ENCODE measurements around the gene SPTB. TPM values are rescaled to one million over a fixed set of nuclear protein-coding genes. Genes with fewer than 3 reads are reported as not detected.
A peak's percentile ranks its signal among the peaks of the same experiment; 100 is the strongest.
"Not testable (repeated sequence)": the region's sequence is repeated elsewhere in the genome, so short reads cannot be mapped to it uniquely, and the experiment has no call there.

The SPTB gene
- total RNA-seq, 1 donor from 2014 or later = 8.9 TPM

DNA sequence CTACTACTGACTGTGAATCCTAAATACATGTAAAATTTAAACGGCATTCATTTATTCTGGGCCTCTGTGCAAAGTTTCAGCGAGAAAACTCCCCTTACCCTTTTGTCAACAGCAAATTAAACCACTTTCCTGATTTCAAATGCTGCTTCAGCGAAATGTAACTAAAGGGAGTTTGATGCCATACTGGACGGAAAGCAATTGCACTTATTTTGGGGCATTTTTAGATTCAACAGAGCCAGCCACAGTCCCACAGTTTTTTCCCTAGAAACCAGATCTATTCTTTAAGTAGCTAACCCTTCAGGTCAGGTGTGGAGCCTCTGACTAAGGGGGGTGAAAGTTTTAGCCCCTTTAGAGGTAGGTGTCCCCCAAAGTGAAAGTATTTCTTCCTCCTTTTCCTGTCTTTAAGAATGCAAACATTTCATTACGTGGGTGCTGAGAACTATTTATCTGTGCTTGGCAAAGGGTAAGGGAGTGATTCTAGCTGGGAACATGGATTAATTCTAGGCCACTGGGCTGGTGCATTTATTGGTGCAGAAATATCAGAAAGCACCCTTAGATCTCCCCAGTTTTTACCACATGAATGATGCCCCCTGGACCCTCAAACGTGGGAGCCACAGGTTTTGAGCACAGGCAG lies 72.7 kb downstream of the SPTB start:
- TF ChIP-seq, protein P1, sequence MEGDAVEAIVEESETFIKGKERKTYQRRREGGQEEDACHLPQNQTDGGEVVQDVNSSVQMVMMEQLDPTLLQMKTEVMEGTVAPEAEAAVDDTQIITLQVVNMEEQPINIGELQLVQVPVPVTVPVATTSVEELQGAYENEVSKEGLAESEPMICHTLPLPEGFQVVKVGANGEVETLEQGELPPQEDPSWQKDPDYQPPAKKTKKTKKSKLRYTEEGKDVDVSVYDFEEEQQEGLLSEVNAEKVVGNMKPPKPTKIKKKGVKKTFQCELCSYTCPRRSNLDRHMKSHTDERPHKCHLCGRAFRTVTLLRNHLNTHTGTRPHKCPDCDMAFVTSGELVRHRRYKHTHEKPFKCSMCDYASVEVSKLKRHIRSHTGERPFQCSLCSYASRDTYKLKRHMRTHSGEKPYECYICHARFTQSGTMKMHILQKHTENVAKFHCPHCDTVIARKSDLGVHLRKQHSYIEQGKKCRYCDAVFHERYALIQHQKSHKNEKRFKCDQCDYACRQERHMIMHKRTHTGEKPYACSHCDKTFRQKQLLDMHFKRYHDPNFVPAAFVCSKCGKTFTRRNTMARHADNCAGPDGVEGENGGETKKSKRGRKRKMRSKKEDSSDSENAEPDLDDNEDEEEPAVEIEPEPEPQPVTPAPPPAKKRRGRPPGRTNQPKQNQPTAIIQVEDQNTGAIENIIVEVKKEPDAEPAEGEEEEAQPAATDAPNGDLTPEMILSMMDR (IDR thresholded peaks at IDR 0.05; ENCODE audit: unreplicated experiment) = no peak
- H3K27me3 Mint-ChIP-seq (ENCODE audit: low read depth) = no peaks in the 10 kb centered on the region
- no peaks in the 10 kb centered on the region for H3K36me3 Mint-ChIP-seq
- no peak overlapping the region for H3K4me3 Mint-ChIP-seq
- peaks cover 16% of the 10 kb centered on the region for H3K4me1 Mint-ChIP-seq
- H3K9me3 Mint-ChIP-seq = no peaks in the 10 kb centered on the region
- DNase-seq (ENCODE audit: low spot score in 2 of 2, unreplicated experiment in 2 of 2) = no peak
- peak overlapping the region; percentile 49 for H3K27ac Mint-ChIP-seq

- H3K27me3 Mint-ChIP-seq (ENCODE audit: low read depth) = no peaks in the 10 kb centered on the region
- peaks cover 12% of the 10 kb centered on the region for H3K4me1 Mint-ChIP-seq
- H3K36me3 Mint-ChIP-seq = no peaks in the 10 kb centered on the region
- H3K9me3 Mint-ChIP-seq = no peaks in the 10 kb centered on the region
- DNase-seq (ENCODE audit: low spot score in 2 of 2, unreplicated experiment in 2 of 2) = no peak
- H3K4me3 Mint-ChIP-seq = no peak overlapping the region
- peak overlapping the region; percentile 71 for H3K27ac Mint-ChIP-seq
- TF ChIP-seq, protein P1 (IDR thresholded peaks at IDR 0.05; ENCODE audit: unreplicated experiment) = no peak
These were observed 73.4 kb downstream of the SPTB start for GRCh38 chr14:64806202-64806861.

DNA sequence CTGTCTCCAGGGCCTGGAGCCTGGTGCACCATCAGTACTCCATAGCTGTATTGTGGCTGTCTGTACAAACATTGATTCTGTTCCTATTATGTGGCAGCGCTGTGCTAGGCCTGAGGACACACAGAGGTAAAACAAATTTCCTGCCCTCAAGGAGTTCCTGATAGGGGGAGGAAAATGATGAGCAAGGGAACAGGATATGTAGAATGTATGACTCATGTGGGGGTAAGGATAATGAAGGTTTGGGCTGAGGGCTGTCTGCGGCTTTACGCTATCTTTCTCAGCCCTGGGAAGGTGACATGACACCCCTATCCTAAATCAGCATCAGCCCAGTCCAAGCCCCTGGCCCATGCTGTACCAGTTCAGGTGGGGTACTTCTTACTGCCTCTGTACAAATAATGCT lies 74.1 kb downstream of the SPTB start:
- peaks cover 12% of the 10 kb centered on the region for H3K4me1 Mint-ChIP-seq
- DNase-seq (ENCODE audit: low spot score in 2 of 2, unreplicated experiment in 2 of 2); H3K4me3 Mint-ChIP-seq; H3K9me3 Mint-ChIP-seq; H3K27ac Mint-ChIP-seq; H3K36me3 Mint-ChIP-seq; H3K27me3 Mint-ChIP-seq (ENCODE audit: low read depth): not testable (repeated sequence)

- H3K27me3 Mint-ChIP-seq (ENCODE audit: low read depth) = no peaks in the 10 kb centered on the region
- TF ChIP-seq, protein P1 (IDR thresholded peaks at IDR 0.05; ENCODE audit: unreplicated experiment) = no peak
- no peak overlapping the region for H3K4me3 Mint-ChIP-seq
- peaks cover 12% of the 10 kb centered on the region for H3K4me1 Mint-ChIP-seq
- no peaks in the 10 kb centered on the region for H3K9me3 Mint-ChIP-seq
- no peaks in the 10 kb centered on the region for H3K36me3 Mint-ChIP-seq
- H3K27ac Mint-ChIP-seq = no peak overlapping the region
- DNase-seq (ENCODE audit: low spot score in 2 of 2, unreplicated experiment in 2 of 2) = no peak
These were observed 74.9 kb downstream of the SPTB start for GRCh38 chr14:64804754-64805260.

DNA sequence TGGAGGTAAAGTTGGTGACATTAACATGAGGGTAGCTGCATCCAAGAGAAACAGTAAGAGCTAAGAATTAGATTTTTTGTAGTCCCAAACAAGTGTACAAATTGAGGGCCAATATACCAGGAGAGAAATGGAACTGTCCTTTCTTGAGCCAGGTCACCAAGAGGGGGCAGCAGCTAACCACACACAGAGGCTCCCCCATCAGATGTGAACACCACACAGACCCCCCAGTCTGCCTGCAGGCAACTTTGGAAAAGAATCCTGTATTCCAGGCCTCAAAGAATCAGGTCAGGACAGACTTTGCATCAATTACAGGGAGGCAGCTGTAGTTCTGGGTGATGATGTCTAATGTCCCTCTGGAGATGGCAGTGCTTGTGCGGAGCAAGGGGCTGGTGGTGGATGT lies 77.9 kb downstream of the SPTB start:
- H3K4me3 Mint-ChIP-seq = no peak overlapping the region
- peaks cover 4% of the 10 kb centered on the region for H3K36me3 Mint-ChIP-seq
- DNase-seq (ENCODE audit: low spot score in 2 of 2, unreplicated experiment in 2 of 2) = no peak
- H3K27me3 Mint-ChIP-seq (ENCODE audit: low read depth) = no peaks in the 10 kb centered on the region
- H3K27ac Mint-ChIP-seq = no peak overlapping the region
- peaks cover 7% of the 10 kb centered on the region for H3K4me1 Mint-ChIP-seq
- no peaks in the 10 kb centered on the region for H3K9me3 Mint-ChIP-seq
- TF ChIP-seq, protein P1 (IDR thresholded peaks at IDR 0.05; ENCODE audit: unreplicated experiment) = no peak

DNA sequence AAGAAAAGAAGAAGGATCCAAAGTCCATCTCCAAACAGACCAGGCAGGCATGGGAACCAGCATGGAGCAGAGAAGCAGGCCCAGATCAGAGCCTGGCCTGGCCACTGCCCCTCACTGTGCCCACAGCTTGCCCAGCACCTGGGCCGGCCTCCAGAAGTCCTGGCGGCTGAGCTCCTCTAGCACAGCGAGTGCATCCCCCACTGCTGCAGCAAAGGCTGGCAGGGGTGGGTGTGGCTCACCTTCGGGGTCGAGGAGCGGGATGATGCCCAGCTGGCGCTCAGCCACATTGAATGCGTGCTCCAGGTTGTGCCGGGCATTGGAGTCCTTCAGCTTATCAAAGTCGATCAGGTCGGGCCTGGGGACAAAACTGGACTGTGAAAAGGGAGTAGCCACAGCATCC lies 78.7 kb downstream of the SPTB start:
- no peak overlapping the region for H3K27ac Mint-ChIP-seq
- H3K36me3 Mint-ChIP-seq = peaks cover 4% of the 10 kb centered on the region
- peaks cover 2% of the 10 kb centered on the region for H3K4me1 Mint-ChIP-seq
- DNase-seq (ENCODE audit: low spot score in 2 of 2, unreplicated experiment in 2 of 2) = no peak
- no peak overlapping the region for H3K4me3 Mint-ChIP-seq
- H3K9me3 Mint-ChIP-seq = no peaks in the 10 kb centered on the region
- H3K27me3 Mint-ChIP-seq (ENCODE audit: low read depth) = no peaks in the 10 kb centered on the region
- TF ChIP-seq, protein P1 (IDR thresholded peaks at IDR 0.05; ENCODE audit: unreplicated experiment) = no peak
